ENCODE results near the gene C19orf33. TPM values are rescaled to one million over a fixed set of nuclear protein-coding genes. Genes with fewer than 3 reads are reported as not detected.
"Not testable (repeated sequence)": the region's sequence is repeated elsewhere in the genome, so short reads cannot be mapped to it uniquely, and the experiment has no call there.

C19orf33 gene
- total RNA-seq, 1 experiment from 2014 or later, result 220 TPM

DNA sequence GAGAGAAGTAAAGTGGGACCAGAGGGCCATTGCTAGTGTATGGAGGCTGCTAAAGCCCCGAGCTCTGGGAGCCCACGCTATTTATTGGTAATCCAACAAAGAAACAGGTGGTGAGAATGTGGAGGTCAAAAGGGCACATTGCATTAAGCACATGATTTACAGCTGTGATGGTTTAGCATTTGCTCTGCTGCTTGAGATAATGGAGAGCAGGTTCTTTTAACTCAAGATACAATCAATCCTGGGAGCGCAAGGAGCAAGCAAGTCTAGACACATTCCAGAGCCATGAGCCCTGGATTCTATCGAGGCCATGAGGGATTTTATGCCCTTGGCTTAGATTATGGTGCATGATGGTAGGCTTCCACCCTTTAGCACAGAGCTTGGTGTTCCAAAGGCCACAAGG is 35.0 kb downstream of the C19orf33 start:
- DNase-seq (ENCODE audit: low spot score), result not testable (repeated sequence)

GRCh38 chr19:38340927-38341326 is 36.9 kb downstream of the C19orf33 start:
- no peak for DNase-seq (ENCODE audit: low spot score)

DNA sequence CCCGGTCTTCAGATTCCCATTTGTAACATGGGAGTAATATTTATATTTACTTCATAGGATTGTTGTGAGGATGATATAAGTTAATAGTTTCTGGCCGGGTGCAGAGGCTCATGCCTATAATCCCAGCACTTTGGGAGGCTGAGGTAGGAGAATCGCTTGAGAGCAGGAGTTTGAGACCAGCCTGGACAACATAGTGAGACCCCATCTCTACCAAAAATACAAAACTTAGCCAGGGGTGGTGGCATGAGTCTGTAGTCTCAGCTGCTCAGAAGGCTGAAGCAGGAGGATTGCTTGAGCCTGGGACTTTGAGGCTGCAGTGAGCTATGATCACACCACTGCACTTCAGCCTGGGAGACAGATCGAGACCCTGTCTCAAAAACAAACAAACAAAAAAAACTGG is 42.8 kb downstream of the C19orf33 start:
- DNase-seq (ENCODE audit: low spot score), result no peak

DNA sequence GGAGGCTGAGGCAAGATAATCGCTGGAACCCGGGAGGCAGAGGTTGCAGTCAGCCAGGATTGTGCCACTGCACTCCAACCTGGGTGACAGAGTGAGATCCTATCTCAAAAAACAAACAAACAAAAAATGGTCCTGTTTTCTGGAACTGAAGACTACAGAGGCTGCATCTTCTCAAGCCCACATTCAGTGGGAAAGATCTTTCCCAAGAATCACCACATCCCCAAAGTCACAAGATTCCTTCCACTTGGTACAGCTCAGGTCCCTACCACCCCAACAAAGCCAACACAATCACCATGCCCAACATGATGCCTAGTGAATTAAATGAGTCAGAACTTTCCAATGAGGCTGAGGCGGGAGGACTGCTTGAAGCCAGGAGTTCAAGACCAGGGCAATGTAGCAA is 46.8 kb downstream of the C19orf33 start:
- no peak for DNase-seq (ENCODE audit: low spot score)

DNA sequence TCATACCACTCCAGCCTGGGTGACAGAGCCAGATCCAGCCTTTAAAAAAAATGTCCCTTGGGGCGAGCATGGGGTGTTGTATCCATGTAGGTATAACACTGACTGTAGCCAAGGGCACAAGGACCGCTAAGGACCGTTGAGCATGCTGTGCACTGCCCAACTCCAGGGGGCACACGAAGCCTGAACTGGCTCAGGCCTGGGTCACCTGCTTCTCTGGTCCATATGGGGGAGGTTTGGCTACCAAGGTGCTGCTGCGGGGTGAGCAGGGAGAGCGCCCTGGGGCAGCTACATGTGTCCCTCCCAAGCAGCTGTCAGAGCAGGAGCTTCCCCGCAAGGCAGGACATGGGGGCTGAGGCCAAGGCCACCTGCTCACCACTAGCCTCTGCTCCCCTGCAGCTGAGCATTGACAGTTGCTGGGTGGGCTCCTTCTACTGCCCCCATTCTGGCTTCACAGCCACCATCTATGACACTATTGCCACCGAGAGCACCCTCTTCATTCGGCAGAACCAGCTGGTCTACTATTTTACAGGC is 47.9 kb downstream of the C19orf33 start:
- DNase-seq (ENCODE audit: low spot score), result no peak

- no peak for DNase-seq (ENCODE audit: low spot score)
Measured at GRCh38 chr19:38352611-38353010, 48.6 kb downstream of the C19orf33 start.

Other genes with a start within 250 kb of the C19orf33 start
- 6.4 and 19.2 TPM in 2 replicates for gene DPF1, start 80.0 kb upstream of the C19orf33 start, total RNA-seq (2014; rRNA removed; shearing (Covaris generic))
- not detected in 2 replicates for gene PPP1R14A, start 47.9 kb upstream of the C19orf33 start, total RNA-seq (2014; rRNA removed; shearing (Covaris generic))
- gene SPINT2, start 39.7 kb upstream of the C19orf33 start, total RNA-seq (2014; rRNA removed; shearing (Covaris generic)), result 0.41 and 0.60 TPM in 2 replicates
- gene YIF1B, start 11.7 kb downstream of the C19orf33 start, total RNA-seq (2014; rRNA removed; shearing (Covaris generic)), result 98.8 and 110 TPM in 2 replicates
- gene KCNK6, start 15.6 kb downstream of the C19orf33 start, total RNA-seq (2014; rRNA removed; shearing (Covaris generic)), result 0.17 and 0.57 TPM in 2 replicates
- 1.5 TPM in 2 replicates for gene CATSPERG, start 31.6 kb downstream of the C19orf33 start, total RNA-seq (2014; rRNA removed; shearing (Covaris generic))
- gene PSMD8, start 70.3 kb downstream of the C19orf33 start, total RNA-seq (2014; rRNA removed; shearing (Covaris generic)), result 447 and 579 TPM in 2 replicates
- 0.19 and 2.3 TPM in 2 replicates for gene GGN, start 83.8 kb downstream of the C19orf33 start, total RNA-seq (2014; rRNA removed; shearing (Covaris generic))
- gene SPRED3, start 84.4 kb downstream of the C19orf33 start, total RNA-seq (2014; rRNA removed; shearing (Covaris generic)), result 2.4 and 2.8 TPM in 2 replicates
- 10.6 and 16.6 TPM in 2 replicates for gene FAM98C, start 98.8 kb downstream of the C19orf33 start, total RNA-seq (2014; rRNA removed; shearing (Covaris generic))
- not detected in 2 replicates for gene RASGRP4, start 122.0 kb downstream of the C19orf33 start, total RNA-seq (2014; rRNA removed; shearing (Covaris generic))
- gene RYR1, start 129.4 kb downstream of the C19orf33 start, total RNA-seq (2014; rRNA removed; shearing (Covaris generic)), result 0.07 TPM in 1 of 2 replicates, not detected in the other